ENCODE data around the gene SUN2. TPM values are rescaled to one million over a fixed set of nuclear protein-coding genes. Genes with fewer than 3 reads are reported as not detected.

The SUN2 gene
- total RNA-seq, 1 donor from 2014 or later: 41.7 TPM

DNA sequence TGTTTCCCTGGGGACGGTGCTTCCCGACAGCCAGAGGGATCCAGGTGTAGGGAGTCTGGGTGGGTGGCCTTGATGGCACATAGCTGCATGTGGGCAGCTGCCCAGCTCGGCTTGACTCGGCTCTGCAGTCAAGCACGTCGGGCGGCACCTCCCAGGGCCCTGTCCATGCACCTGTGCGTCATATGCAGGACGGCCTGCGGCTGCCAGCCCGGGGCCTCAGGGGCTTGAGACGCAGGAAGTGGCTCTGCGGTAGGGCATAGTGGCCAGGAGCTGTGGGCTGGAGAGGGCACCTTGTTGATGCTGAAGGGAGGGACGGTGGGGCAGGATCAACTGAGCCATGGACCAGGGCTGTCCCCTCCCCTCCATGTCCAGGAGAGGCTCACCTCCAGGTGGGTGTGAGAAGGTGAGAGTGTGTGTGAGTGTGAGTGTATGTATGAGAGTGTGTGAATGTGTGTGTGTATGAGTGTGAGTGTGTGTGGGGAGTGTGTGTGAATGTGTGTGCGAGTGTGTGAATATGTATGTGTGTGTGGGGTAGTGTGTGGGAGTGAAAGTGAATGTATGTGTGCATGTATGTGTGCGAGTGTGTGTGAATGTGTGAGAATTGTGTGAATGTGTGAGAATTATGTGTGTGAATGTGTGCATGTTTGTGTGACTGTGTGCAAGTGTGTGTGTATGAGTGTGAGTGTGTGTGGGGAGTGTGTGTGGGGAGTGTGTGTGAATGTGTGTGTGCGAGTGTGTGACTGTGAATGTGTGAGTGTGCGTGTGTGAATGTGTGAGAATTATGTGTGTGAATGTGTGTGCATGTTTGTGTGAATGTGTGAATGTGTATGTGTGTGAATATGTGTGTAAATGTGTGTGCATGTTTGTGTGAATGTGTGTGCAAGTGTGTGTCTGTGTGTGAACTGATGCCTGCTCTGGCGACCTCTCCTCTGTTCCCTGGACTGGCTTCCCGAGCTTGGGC, 5.7 kb upstream of the SUN2 start:
- DNase-seq (ENCODE audit: low read depth, low spot score): no peak
- TF ChIP-seq CTCF (conservative IDR thresholded peaks at IDR 0.05): no peak
- peaks cover 19% of the 10 kb centered on the region for H3K4me1 Mint-ChIP-seq
- H3K27me3 Mint-ChIP-seq (ENCODE audit: low read depth): no peaks in the 10 kb centered on the region
- no peaks in the 10 kb centered on the region for H3K9me3 Mint-ChIP-seq
- H3K4me3 Mint-ChIP-seq: no peak overlapping the region
- H3K36me3 Mint-ChIP-seq (ENCODE audit: low read depth): no peaks in the 10 kb centered on the region
- no peak overlapping the region for H3K27ac Mint-ChIP-seq (ENCODE audit: unreplicated experiment)

- H3K4me3 Mint-ChIP-seq: peak overlapping the region; percentile 38
- H3K27me3 Mint-ChIP-seq (ENCODE audit: low read depth): no peaks in the 10 kb centered on the region
- H3K27ac Mint-ChIP-seq (ENCODE audit: unreplicated experiment): peak overlapping the region; percentile 67
- no peak for DNase-seq (ENCODE audit: low read depth, low spot score)
- TF ChIP-seq CTCF (conservative IDR thresholded peaks at IDR 0.05): no peak
- H3K4me1 Mint-ChIP-seq: peaks cover 20% of the 10 kb centered on the region
- no peaks in the 10 kb centered on the region for H3K9me3 Mint-ChIP-seq
- H3K36me3 Mint-ChIP-seq (ENCODE audit: low read depth): no peaks in the 10 kb centered on the region
Observed at GRCh38 chr22:38760477-38761201, 4.8 kb upstream of the SUN2 start.

GRCh38 chr22:38759005-38759404, 3.2 kb upstream of the SUN2 start:
- no peak for DNase-seq (ENCODE audit: low read depth, low spot score)
- Mint-ChIP-seq H3K4me1 (peaks cover 31% of the 10 kb centered on the region), H3K27me3 (ENCODE audit: low read depth) (no peaks in the 10 kb centered on the region)

GRCh38 chr22:38758276-38758945, 2.6 kb upstream of the SUN2 start:
- H3K27ac Mint-ChIP-seq (ENCODE audit: unreplicated experiment): no peak overlapping the region
- H3K36me3 Mint-ChIP-seq (ENCODE audit: low read depth): no peaks in the 10 kb centered on the region
- no peaks in the 10 kb centered on the region for H3K9me3 Mint-ChIP-seq
- H3K4me3 Mint-ChIP-seq: peak overlapping the region; percentile 49
- TF ChIP-seq CTCF (conservative IDR thresholded peaks at IDR 0.05): no peak
- no peaks in the 10 kb centered on the region for H3K27me3 Mint-ChIP-seq (ENCODE audit: low read depth)
- peaks cover 37% of the 10 kb centered on the region for H3K4me1 Mint-ChIP-seq
- no peak for DNase-seq (ENCODE audit: low read depth, low spot score)

More at GRCh38 chr22:38759005-38759404, 3.2 kb upstream of the SUN2 start:
- Mint-ChIP-seq H3K9me3 (no peaks in the 10 kb centered on the region), H3K27ac (ENCODE audit: unreplicated experiment) (no peak overlapping the region), H3K4me3 (peak overlapping the region; percentile 74), H3K36me3 (ENCODE audit: low read depth) (no peaks in the 10 kb centered on the region)
- no peak for TF ChIP-seq CTCF (conservative IDR thresholded peaks at IDR 0.05)

DNA sequence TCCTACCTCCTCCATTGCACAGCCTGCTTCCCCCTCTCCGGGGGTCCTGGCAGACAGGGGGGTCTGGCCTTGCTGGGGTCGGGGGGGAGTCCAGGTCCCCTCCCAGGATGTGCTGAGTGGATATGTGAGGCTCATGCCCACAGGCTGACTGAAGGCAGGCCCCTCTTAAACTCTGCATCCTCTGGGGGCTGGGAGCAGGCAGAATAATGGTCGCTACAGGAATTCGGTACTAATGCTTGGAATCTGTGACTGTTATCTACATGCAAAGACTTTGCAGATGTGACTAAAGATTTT, 1.6 kb upstream of the SUN2 start:
- DNase-seq (ENCODE audit: low read depth, low spot score): no peak
- Mint-ChIP-seq H3K36me3 (ENCODE audit: low read depth) (no peaks in the 10 kb centered on the region), H3K27me3 (ENCODE audit: low read depth) (no peaks in the 10 kb centered on the region), H3K4me3 (peak overlapping the region; percentile 88), H3K27ac (ENCODE audit: unreplicated experiment) (no peak overlapping the region), H3K4me1 (peaks cover 31% of the 10 kb centered on the region), H3K9me3 (no peaks in the 10 kb centered on the region)
- TF ChIP-seq CTCF (conservative IDR thresholded peaks at IDR 0.05): no peak
